GM12864 (cell line): ENCODE results near the gene RAB15.

Experiments
- DNase-seq: peaks from one replicate; pipeline ENCODE4 v3.0.0-alpha.2; 2011; ENCODE audit warnings: low read depth
- H3K4me3 ChIP-seq: 2 replicates; pipeline ENCODE4 v1.5.1; 2011; ENCODE audit warnings: mild to moderate bottlenecking, low read depth, low read length, control low read depth
- TF ChIP-seq, protein P1 (sequence below): IDR thresholded peaks from 2 replicates; pipeline ENCODE4 v1.5.1; 2011; ENCODE audit warnings: low read depth, mild to moderate bottlenecking, moderate library complexity, low read length, control low read depth, inconsistent platforms; ENCODE audit errors: missing control alignments

The RAB15 gene

GRCh38 chr14:64958743-64959142 lies 13.4 kb downstream of the RAB15 start:
- H3K4me3 ChIP-seq, result no peak overlapping the region
- DNase-seq, result no peak
- TF ChIP-seq, protein P1, sequence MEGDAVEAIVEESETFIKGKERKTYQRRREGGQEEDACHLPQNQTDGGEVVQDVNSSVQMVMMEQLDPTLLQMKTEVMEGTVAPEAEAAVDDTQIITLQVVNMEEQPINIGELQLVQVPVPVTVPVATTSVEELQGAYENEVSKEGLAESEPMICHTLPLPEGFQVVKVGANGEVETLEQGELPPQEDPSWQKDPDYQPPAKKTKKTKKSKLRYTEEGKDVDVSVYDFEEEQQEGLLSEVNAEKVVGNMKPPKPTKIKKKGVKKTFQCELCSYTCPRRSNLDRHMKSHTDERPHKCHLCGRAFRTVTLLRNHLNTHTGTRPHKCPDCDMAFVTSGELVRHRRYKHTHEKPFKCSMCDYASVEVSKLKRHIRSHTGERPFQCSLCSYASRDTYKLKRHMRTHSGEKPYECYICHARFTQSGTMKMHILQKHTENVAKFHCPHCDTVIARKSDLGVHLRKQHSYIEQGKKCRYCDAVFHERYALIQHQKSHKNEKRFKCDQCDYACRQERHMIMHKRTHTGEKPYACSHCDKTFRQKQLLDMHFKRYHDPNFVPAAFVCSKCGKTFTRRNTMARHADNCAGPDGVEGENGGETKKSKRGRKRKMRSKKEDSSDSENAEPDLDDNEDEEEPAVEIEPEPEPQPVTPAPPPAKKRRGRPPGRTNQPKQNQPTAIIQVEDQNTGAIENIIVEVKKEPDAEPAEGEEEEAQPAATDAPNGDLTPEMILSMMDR, result no peak

GRCh38 chr14:64958201-64958600 lies 13.9 kb downstream of the RAB15 start:
- H3K4me3 ChIP-seq, result no peak overlapping the region
- TF ChIP-seq, protein P1, result no peak
- no peak for DNase-seq

GRCh38 chr14:64956697-64957406 lies 15.3 kb downstream of the RAB15 start:
- TF ChIP-seq, protein P1, result no peak
- H3K4me3 ChIP-seq, result no peak overlapping the region
- no peak for DNase-seq

- TF ChIP-seq, protein P1, result no peak
- H3K4me3 ChIP-seq, result no peak overlapping the region
- DNase-seq, result no peak
Observed at GRCh38 chr14:64955297-64955696, 16.8 kb downstream of the RAB15 start.

DNA sequence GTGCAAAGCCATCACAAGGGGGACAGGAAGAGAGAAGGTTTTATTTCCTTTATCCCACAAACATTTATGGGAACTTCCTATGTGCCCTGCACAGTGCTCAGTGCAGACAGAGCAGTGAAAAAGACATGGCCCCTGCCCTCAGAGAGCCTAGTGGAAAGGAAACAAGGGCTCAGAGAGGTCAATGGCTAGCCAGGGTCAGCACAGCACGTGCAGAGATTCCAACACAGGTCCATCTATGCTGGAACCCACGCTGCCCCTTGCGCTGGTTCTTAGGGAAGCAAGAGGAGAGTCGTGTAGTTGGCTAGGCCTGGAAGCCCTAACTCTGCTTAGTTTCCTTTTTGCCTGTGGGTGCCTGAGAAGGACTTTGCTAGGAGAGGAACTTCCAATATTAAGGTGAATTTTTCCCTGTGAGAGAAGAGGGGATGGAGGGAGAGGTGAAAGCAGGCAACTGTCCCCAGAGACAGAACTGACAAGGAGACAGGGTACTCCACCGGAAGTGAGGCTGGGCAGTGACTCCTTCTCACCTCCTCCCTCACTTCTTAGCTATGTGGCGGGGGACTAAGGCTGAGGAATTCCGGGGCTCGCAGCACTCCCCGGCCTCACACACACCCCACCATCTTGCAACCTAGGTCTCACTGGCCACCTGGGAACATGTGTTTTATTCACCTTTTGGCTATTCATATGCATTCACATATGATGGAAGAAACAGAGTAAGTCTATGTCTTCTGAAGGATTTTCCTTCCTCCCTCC lies 17.5 kb downstream of the RAB15 start:
- TF ChIP-seq, protein P1, result no peak
- DNase-seq, result no peak
- H3K4me3 ChIP-seq, result no peak overlapping the region

GRCh38 chr14:64953661-64954060 lies 18.5 kb downstream of the RAB15 start:
- H3K4me3 ChIP-seq, result no peak overlapping the region
- no peak for DNase-seq
- TF ChIP-seq, protein P1, result no peak
